IPS-NIHi7 (cell line): ENCODE measurements around the gene HYLS1.
A peak's percentile ranks its signal among the peaks of the same experiment; 100 is the strongest.

Experiments used
- DNase-seq: peaks from one replicate; pipeline ENCODE4 v3.0.0; 2012; ENCODE audit warnings: mixed read lengths; ENCODE audit errors: extremely low spot score

The HYLS1 gene

GRCh38 chr11:125933030-125933813, 45.8 kb downstream of the HYLS1 start:
- DNase-seq = no peak

DNA sequence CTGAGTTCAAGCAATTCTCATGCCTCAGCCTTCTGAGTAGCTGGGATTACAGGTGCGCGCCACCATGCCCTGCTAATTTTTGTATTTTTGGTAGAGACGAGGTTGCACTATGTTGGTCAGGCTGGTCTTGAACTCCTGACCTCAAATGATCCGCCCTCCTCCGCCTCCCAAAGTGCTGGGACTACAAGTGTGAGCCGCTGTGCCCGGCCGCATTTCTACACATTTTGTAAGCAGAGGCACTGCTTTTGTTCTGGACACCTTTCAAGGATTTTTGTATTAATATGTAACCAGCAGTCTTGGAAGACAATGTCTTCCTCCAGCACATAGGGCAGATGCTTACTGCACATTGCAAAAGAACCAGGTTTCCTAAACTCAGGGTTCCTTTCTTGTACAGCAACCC, 47.0 kb downstream of the HYLS1 start:
- DNase-seq = no peak

DNA sequence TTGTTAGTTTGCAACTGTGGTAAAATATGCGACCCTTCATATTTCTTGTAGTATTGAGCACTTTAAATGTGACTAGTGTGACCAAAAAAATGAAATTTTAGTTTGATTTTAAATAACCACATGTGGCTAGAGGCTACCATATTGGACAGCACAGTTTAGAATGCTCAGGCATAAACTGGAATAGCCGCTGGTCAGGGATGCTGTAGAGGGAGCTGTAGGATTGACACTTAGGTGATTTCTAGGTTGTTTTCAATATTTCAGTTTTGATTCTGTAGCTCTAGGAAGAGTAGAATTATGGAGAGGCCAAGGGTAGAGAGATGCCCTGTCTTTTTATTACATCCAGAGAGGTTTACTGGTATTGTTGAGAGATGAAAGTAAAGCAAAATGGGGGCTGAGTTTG, 47.6 kb downstream of the HYLS1 start:
- DNase-seq = no peak

DNA sequence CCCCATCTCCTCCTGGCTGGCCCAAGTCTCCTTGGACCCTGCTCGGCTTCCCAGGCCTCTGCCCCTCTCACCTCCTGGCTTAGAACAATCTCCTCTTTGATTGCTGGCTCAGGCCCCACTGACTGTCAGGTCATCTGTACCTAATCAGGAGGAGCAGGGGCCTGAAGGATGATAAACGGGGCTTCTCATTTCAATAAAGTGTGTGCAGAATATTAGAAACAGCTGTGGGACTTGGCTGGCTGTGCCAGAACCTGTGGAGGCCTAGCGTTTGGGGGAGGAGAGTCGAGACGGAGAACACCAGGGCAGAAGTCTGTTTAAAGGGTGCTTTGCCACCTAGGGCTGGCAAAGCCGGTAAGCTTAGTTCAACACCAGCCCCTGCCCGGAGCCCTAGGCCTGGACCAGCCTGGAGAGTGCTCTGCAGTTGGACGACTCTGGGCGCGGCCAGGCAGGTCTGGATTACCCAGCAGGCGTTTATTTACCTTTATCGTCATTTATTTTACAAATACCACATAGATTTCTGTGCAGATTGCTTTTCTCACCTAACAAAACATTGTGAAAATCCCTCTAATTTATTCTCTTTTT, 48.2 kb downstream of the HYLS1 start:
- DNase-seq = no peak

- no peak for DNase-seq
Measured at GRCh38 chr11:125938418-125938817, 51.0 kb downstream of the HYLS1 start.

- no peak for DNase-seq
Measured at GRCh38 chr11:125939081-125939521, 51.6 kb downstream of the HYLS1 start.

- DNase-seq = no peak
Measured at GRCh38 chr11:125940145-125940544, 52.7 kb downstream of the HYLS1 start.

- DNase-seq = no peak
Measured at GRCh38 chr11:125941267-125941618, 53.8 kb downstream of the HYLS1 start.

DNA sequence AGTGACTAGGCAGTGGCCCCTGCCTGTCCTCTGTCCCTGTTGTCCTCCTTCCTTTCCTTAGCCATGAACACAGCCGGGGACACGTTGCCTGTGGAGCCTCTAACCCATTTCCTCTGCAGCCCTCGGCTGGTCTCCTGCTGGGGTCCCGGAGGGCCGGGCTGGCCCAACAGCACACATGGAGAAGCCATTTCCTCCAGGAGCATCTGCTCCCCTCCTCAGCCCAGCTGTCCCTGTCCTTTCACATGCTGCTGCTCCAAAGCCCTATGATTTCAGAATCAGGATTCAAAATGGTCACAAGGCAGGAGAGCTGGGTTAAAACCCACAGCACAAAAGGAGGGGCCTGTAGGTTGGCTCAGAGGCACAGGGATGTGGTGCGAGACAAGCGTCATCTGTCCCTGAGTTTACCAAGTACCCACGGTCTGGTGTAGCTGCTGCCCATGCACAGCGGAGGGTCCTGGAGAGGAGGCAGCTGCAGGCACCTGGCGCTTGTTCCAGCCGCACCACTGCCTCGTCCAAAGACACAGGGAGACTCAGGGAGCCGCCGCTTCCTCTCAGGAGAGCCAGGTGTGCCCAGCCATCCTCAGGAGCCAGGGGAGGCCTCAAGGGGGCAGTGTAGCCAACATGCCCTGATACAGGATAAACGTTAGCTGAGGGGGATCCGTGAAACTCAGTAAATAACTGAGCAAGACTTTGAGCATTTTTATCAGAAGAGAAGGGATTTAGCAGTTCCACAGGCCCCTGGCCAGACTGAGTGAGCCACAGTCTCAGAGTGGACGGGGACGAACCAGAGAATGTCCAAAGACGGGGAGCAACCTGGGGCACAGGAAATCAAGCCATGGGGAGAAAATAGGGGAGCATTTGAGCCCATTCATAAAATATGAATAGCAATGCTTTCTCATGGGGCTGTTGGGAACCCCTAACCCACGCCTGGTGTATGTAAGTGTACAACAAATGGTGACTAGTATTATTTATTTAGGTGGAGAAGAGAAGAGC, 54.4 kb downstream of the HYLS1 start:
- DNase-seq = peak; percentile 91

DNA sequence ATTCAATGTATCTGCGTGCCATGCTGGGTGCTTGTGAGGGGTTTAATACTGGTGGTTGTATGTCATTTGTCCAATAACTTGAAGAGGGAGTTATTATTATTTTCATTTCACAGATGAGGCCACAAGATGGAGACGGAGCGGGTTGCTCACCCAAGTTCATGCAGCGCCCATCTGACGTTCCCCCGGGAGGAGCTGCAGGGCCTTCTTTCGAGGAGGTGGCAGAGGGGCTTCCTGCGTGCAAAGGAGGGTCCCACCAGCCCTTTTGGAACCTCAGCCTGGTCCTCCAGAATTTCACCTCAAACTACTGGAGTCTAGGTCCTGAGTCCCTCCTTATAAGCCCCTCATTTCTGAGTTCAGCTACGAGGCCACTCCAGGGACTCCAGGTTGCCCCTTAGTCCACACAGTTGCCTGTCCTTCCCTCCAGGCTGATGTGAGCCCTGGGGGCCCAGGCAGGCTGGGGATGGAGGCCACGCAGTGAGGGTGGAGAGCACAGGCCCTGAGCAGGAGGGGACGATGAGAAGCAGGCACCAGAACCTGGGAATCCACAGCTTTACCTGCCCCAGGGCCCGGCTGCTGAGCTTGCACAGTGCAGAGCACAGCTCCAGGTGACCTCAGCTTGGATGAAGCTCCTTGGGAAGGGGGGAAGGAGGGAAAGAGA, 55.4 kb downstream of the HYLS1 start:
- no peak for DNase-seq

GRCh38 chr11:125943661-125944349, 56.3 kb downstream of the HYLS1 start:
- DNase-seq = no peak

- no peak for DNase-seq
Measured at GRCh38 chr11:125944350-125945010, 57.0 kb downstream of the HYLS1 start.

DNA sequence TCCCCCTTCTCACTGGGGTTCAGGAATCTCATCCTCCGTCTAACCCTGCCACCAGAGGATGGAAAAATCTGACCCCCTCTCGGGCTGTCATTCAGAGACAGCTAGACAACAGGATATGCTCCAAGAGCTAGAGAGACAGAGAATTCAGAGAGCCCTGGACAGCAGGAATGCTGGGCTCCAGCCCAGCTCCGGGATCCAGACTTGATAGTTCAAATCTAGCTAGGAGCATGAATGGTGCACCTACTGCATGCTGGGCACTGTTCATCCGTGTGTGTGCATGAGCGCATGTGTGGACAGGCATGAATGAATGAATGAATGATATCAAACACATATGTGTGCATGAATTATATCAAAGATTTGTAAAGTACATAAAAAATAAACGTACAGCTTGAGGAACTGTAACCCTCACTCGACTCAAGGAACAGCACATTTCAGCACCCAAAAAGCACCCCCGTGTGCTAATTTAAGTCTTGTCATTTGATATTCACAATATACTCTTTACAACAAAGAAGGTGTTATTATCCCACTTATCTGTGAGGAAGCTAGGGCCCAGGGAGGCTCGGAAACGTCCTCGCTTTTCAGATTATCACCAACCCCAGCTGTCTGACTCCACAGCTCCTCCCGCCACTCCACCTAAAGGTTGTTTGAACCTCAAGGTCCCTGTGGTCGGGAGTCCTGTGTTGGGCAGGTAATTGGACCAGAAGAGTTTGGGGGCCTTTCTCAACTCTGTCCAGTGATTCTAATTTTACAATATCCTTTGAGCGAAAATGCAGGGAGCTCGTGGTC, 57.7 kb downstream of the HYLS1 start:
- no peak for DNase-seq

DNA sequence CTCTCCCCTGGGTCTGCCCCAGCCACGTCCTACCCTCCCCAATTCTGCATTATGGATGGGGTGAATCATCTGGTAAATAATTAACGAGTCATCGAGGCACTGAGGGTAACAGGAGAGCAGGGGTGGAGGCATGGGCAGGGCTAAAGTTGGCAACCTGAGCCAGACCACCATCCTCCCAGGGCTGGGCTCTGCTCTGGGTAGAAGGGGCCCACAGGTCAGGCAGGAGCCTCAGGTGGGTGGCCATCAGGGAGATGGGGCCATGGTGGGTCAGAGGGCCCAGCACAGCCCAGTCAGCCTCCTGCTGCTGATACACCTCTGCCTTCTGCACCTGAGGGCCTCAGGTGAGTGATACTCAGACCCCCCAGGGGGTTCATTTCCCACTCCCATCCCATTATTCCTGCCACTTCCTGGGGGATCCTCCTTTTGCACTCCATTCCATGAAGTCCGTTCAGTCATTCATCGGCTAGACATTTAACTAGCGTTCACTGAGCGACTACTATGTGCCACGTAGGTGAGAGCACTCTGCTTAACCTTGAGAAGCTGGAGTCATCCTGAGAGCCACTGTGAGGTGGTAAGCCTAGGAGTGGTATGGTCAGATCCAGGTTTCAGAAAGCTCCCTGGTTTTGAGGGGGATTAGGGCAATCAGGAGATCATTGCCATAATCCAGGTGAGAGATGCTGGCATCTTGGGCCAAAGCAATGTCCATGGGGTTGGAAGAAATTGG, 58.5 kb downstream of the HYLS1 start, which contains the start of gene VSIG10L2:
Gene VSIG10L2, plus strand, starts transcription at position 248 of the 724 bp plus-strand sequence. Its CDS starts 12 bp downstream, at position 260.
- no peak for DNase-seq

- DNase-seq = no peak
Measured at GRCh38 chr11:125946712-125947418, 59.4 kb downstream of the HYLS1 start.

GRCh38 chr11:125947419-125948277, 60.2 kb downstream of the HYLS1 start:
- DNase-seq = no peak

GRCh38 chr11:125948278-125949051, 61.0 kb downstream of the HYLS1 start:
- no peak for DNase-seq
